ENCODE data around the gene IPO11.
A peak's percentile ranks its signal among the peaks of the same experiment; 100 is the strongest.

Gene IPO11

DNA sequence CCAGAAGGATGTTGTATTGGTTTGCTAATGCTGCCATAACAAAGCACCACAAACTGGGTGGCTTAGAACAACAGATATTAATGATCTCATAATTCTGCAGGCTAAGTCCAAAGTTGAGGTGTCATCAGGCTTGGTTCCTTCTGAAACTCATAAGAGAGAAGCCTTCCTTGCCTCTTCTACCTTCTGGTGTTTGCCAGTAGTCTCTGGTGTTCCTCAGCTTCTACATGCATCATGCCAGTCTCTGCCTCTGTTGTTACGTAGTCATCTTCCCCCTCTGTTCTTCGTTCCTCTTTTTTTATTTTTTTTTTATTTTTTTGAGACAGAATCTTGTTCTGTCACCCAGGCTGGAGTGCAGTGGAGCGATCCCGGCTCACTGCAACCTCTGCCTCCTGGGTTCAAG is 227.9 kb downstream of the IPO11 start:
- H3K27me3 ChIP-seq: no peaks in the 10 kb centered on the region
- H3K9me3 ChIP-seq (replicated peaks in 1 of 11): peaks cover 0 to 12% (median 0%) of the 10 kb centered on the region in 11 experiments; a peak in 3 of 22 replicates
- H3K9ac ChIP-seq: no peak overlapping the region
- H3K4me1 ChIP-seq: peaks cover 9 to 25% (median 13%) of the 10 kb centered on the region in 10 experiments; a peak in 19 of 20 replicates
- H3K27ac ChIP-seq: no peak overlapping the region
- peak overlapping the region in 5 of 11 experiments; percentile 4 to 56 (median 24); a peak in 8 of 22 replicates for H3K4me2 ChIP-seq
- H3K36me3 ChIP-seq: peaks cover 0 to 15% (median 9%) of the 10 kb centered on the region in 11 experiments; a peak in 7 of 22 replicates
- H4K20me1 ChIP-seq: no peaks in the 10 kb centered on the region
- no peak overlapping the region for H3K4me3 ChIP-seq
- TF ChIP-seq Cebpa-rat (IDR thresholded peaks at IDR 0.05): no peak

DNA sequence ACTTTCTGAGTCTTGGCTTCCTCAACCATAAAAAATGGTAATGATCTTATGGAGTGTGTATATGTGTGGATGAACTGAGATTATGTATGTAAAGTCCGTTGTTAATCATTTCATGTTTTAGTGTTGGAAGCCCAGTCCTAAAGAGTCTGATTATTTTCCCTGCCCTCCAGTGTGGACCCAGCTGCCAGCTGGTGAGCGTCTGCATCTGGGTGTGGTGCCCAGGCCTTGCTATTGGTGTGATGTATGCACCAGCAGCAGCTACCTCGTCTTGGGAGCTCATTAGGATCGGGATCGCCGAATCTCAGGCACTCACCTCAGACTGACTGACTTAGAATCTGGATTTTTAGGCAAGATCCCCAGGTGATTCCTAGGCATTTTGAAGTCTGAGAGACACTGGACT is 229.9 kb downstream of the IPO11 start:
- H3K9ac ChIP-seq: no peak overlapping the region
- no peak for TF ChIP-seq Cebpa-rat (IDR thresholded peaks at IDR 0.05)

DNA sequence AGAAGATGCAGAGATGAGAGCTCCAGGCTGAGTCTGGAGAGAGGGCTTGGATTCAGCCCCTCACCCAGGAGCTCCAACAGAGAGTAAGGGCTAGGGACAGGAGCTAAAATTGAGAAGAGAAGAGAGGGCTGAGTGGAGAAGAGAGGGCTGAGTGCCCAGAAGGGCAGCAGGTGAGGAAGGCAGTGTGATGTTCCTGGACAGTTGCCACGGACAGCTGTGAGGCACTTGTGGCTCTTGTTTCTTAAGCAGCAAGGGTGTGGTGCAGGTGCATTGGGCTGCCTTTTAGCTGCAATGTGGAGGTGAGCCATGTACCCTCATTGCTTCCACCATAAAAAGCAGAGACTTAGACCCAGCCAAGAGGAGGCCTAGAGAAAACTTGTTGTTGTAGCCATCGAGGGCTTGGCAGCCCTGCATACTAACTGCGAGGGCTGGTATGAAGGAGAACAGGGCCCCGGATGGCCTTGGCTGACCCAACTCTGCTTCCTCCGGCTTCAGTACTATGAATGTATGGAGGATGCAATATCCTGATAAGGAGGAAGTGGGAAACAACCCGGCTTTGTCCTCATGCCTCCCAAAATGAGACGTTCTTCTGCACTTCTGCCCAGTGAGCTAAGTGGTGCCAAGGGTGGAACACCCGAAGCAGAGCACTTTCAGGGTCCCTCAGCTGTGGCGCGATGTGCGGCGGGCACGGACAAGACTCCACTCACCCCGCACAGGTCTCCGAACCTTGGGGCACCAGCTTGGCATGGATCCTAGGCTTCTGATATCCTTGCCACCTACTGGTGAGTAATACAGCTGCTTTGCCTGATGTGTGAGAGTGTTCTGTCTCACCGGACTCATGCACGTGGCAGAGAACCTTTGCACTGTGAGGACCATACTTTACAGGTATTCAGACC is 231.2 kb downstream of the IPO11 start:
- Histone ChIP-seq H4K20me1 (no peaks in the 10 kb centered on the region), H3K4me1 (peaks cover 9 to 33% (median 13%) of the 10 kb centered on the region in 10 experiments; a peak in 19 of 20 replicates), H3K4me2 (peak overlapping the region in 6 of 11 experiments; percentile 5 to 31 (median 20); a peak in 3 of 22 replicates), H3K27me3 (no peaks in the 10 kb centered on the region), H3K9ac (no peak overlapping the region), H3K9me3 (replicated peaks in 1 of 11) (peaks cover 0 to 12% (median 0%) of the 10 kb centered on the region in 11 experiments; a peak in 3 of 22 replicates), H3K27ac (no peak overlapping the region), H3K36me3 (peaks cover 0 to 10% (median 0%) of the 10 kb centered on the region in 11 experiments; a peak in 2 of 22 replicates), H3K4me3 (no peak overlapping the region)
- no peak for TF ChIP-seq Cebpa-rat (IDR thresholded peaks at IDR 0.05)

More for the DNA sequence above, 229.9 kb downstream of the IPO11 start:
- no peaks in the 10 kb centered on the region for H3K27me3 ChIP-seq
- H3K36me3 ChIP-seq: peaks cover 0 to 10% (median 0%) of the 10 kb centered on the region in 11 experiments; a peak in 2 of 22 replicates
- H4K20me1 ChIP-seq: no peaks in the 10 kb centered on the region
- no peak overlapping the region for H3K4me3 ChIP-seq
- H3K4me1 ChIP-seq: peaks cover 9 to 25% (median 13%) of the 10 kb centered on the region in 10 experiments; a peak in 19 of 20 replicates
- H3K4me2 ChIP-seq: no peak overlapping the region
- H3K9me3 ChIP-seq (replicated peaks in 1 of 11): peaks cover 0 to 12% (median 0%) of the 10 kb centered on the region in 11 experiments; a peak in 3 of 22 replicates
- no peak overlapping the region for H3K27ac ChIP-seq

DNA sequence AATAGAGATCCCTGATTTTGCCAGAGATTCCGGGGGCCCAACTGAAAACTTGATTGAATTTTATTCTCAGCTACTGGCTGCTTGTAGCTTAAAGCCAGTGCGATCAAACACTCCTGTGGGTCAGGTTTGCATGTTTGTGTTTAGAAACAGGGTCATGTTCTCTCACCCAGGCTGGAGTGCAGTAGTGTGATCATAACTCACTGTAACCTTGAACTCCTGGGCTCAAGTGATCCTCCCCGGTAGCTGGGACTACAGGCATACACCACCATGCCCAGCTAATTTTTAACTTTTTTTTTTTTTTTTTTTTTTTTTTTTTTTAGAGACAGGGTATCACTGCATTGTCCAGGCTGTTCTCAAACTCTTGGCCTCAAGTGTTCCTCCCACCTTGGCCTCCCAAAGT is 232.7 kb downstream of the IPO11 start:
- Histone ChIP-seq H3K4me3 (no peak overlapping the region), H4K20me1 (no peaks in the 10 kb centered on the region), H3K9me3 (replicated peaks in 1 of 11) (peaks cover 0 to 12% (median 0%) of the 10 kb centered on the region in 11 experiments; a peak in 3 of 22 replicates), H3K4me1 (peaks cover 9 to 39% (median 18%) of the 10 kb centered on the region in 10 experiments; a peak in 19 of 20 replicates), H3K9ac (no peak overlapping the region), H3K27me3 (no peaks in the 10 kb centered on the region), H3K27ac (no peak overlapping the region), H3K36me3 (peaks cover 0 to 10% (median 0%) of the 10 kb centered on the region in 11 experiments; a peak in 2 of 22 replicates), H3K4me2 (peak overlapping the region in 2 of 11 experiments; percentile 28 to 31; a peak in 2 of 22 replicates)
- no peak for TF ChIP-seq Cebpa-rat (IDR thresholded peaks at IDR 0.05)

DNA sequence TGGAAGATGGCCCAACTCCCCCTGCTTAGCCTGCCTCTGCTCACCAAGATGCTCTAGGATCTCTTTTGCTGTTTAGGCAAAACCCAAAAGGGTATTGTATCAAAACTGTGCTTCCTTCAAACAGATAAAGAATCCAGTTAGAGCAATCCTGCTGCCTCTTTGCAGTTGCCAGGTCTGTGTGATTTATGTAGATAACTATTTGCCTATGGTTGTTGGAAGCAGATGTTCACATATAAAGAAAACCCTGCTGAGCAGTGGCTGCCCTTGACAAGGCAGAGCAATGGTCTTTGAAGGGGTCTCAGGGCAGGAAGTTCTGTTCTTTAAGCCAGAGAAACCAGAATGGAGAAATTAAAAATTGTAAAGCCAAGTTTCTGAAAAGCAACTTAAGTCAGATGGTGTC is 234.7 kb downstream of the IPO11 start:
- no peaks in the 10 kb centered on the region for H4K20me1 ChIP-seq
- H3K27me3 ChIP-seq: no peaks in the 10 kb centered on the region

DNA sequence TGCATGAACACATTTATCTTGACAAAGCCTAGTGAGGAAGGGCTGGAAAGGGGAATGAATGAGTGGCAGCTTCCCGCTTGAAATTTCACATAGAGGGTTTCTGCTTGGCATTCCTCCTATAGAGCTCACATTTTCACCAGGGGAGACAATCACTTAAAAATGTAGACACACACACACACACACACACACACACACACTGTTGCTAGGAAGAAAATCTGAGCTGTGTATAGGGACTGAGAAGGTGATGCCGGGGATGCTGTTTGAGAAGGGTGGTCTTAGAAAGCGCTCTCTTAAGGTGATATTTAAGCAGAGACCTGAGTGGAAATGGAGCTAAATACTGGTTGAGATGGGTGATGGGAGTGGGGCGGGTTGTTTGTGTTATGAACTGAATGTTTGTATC is 236.5 kb downstream of the IPO11 start:
- peak overlapping the region in 3 of 11 experiments; percentile 32 to 59 (median 37); a peak in 4 of 22 replicates for H3K4me2 ChIP-seq
- H3K36me3 ChIP-seq: peaks cover 0 to 8% (median 0%) of the 10 kb centered on the region in 11 experiments; a peak in 2 of 22 replicates
- no peaks in the 10 kb centered on the region for H4K20me1 ChIP-seq
- H3K4me1 ChIP-seq: peaks cover 21 to 47% (median 31%) of the 10 kb centered on the region in 10 experiments
- H3K27me3 ChIP-seq: no peaks in the 10 kb centered on the region
- no peak overlapping the region for H3K9ac ChIP-seq
- H3K4me3 ChIP-seq: no peak overlapping the region
- H3K27ac ChIP-seq: peak overlapping the region in 2 of 11 experiments; percentile 8 to 48; a peak in 3 of 22 replicates
- no peak for TF ChIP-seq Cebpa-rat (IDR thresholded peaks at IDR 0.05)
- H3K9me3 ChIP-seq (replicated peaks in 1 of 11): peaks cover 0 to 10% (median 0%) of the 10 kb centered on the region in 11 experiments; a peak in 4 of 22 replicates

More for the DNA sequence above, 234.7 kb downstream of the IPO11 start:
- peaks cover 9 to 33% (median 16%) of the 10 kb centered on the region in 10 experiments; a peak in 18 of 20 replicates for H3K4me1 ChIP-seq
- H3K36me3 ChIP-seq: peaks cover 0 to 10% (median 0%) of the 10 kb centered on the region in 11 experiments; a peak in 2 of 22 replicates
- TF ChIP-seq Cebpa-rat (IDR thresholded peaks at IDR 0.05): no peak
- peaks cover 0 to 12% (median 0%) of the 10 kb centered on the region in 11 experiments; a peak in 3 of 22 replicates for H3K9me3 ChIP-seq (replicated peaks in 1 of 11)
- H3K9ac ChIP-seq: no peak overlapping the region
- H3K27ac ChIP-seq: no peak overlapping the region
- H3K4me3 ChIP-seq: no peak overlapping the region
- H3K4me2 ChIP-seq: no peak overlapping the region

DNA sequence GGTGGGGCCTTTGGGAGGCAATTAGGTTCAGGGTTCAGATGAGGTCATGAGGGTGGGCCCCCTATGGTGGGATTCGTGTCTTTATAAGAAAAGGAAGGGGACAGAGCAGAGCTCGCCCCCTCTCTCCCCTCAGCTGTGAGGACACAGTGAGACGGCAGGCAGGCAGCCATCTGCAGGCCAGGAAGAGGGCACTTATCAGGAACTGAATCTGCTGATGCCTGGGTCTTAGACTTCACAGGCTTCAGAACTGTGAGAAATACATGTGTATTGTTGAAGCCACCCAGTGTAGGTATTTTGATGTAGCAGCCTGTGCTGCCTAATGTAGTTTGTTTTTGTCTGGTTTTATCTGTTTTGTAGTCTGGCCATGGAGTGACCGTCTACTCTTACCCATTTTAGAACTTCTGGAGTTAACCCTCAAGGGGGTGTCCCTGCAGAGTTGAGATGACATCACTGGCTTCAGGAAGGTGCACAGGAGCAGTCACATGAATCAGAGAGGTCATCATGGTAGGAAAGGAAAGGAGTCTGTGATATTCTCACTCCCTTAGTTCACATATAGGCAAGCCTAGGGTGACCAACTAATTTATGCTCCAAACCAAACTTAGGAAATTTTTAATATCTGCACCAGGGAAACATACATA is 237.0 kb downstream of the IPO11 start:
- Histone ChIP-seq H3K9ac (no peak overlapping the region), H3K27me3 (no peaks in the 10 kb centered on the region), H4K20me1 (no peaks in the 10 kb centered on the region), H3K4me2 (peak overlapping the region in 3 of 11 experiments; percentile 32 to 59 (median 37); a peak in 6 of 22 replicates), H3K9me3 (replicated peaks in 1 of 11) (peaks cover 0 to 10% (median 2%) of the 10 kb centered on the region in 11 experiments; a peak in 14 of 22 replicates), H3K4me3 (no peak overlapping the region), H3K27ac (peak overlapping the region in 2 of 11 experiments; percentile 8 to 48; a peak in 3 of 22 replicates), H3K36me3 (peaks cover 0 to 2% (median 0%) of the 10 kb centered on the region in 11 experiments; a peak in 1 of 22 replicates), H3K4me1 (peaks cover 20 to 47% (median 32%) of the 10 kb centered on the region in 10 experiments)
- no peak for TF ChIP-seq Cebpa-rat (IDR thresholded peaks at IDR 0.05)

DNA sequence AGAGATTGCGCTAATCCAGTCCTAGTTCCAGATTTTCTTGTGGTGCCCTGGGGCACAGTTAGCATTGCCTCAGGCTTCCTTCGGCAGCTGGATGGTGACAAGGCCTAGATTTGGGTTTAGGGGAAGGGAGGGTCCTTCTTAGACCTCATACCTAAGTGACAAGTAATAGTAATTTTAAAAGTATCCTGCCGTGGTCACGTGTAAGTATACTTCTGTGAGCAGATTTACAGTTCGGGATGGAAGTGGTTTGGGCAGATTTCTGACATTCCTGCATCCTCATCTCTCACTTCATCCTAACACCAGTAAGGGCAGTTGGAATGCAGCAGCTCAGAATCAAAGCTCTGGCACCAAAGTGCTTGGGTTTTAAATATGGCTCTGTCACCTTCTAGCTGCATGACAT is 237.6 kb downstream of the IPO11 start:
- Histone ChIP-seq H3K4me2 (peak overlapping the region in 3 of 11 experiments; percentile 32 to 59 (median 37); a peak in 5 of 22 replicates), H3K9ac (no peak overlapping the region), H3K36me3 (no peaks in the 10 kb centered on the region), H3K27me3 (no peaks in the 10 kb centered on the region), H3K27ac (peak overlapping the region in 1 of 11 experiments; percentile 48; a peak in 1 of 22 replicates), H4K20me1 (no peaks in the 10 kb centered on the region), H3K4me3 (no peak overlapping the region), H3K4me1 (peaks cover 16 to 46% (median 29%) of the 10 kb centered on the region in 10 experiments), H3K9me3 (replicated peaks in 1 of 11) (peaks cover 0 to 13% (median 8%) of the 10 kb centered on the region in 11 experiments; a peak in 16 of 22 replicates)
- TF ChIP-seq Cebpa-rat (IDR thresholded peaks at IDR 0.05): no peak
